NCI-H1436 (cell line): Measurements from ENCODE around the gene NPRL2.

ENCODE experiments used
- DNase-seq: peaks from one replicate; lab custom pipeline; 2025; lab: John Stamatoyannopoulos, UW

Gene NPRL2

GRCh38 chr3:50304601-50305000 lies 46.0 kb downstream of the NPRL2 start:
- DNase-seq: no peak

- no peak for DNase-seq
Observed at GRCh38 chr3:50303013-50303815, 47.4 kb downstream of the NPRL2 start, which contains the start of gene HYAL1. Gene HYAL1, minus strand, starts transcription at chr3:50303574. Its CDS starts 618 bp downstream, at chr3:50302956.

- no peak for DNase-seq
Observed at GRCh38 chr3:50302095-50303012, 48.2 kb downstream of the NPRL2 start.

DNA sequence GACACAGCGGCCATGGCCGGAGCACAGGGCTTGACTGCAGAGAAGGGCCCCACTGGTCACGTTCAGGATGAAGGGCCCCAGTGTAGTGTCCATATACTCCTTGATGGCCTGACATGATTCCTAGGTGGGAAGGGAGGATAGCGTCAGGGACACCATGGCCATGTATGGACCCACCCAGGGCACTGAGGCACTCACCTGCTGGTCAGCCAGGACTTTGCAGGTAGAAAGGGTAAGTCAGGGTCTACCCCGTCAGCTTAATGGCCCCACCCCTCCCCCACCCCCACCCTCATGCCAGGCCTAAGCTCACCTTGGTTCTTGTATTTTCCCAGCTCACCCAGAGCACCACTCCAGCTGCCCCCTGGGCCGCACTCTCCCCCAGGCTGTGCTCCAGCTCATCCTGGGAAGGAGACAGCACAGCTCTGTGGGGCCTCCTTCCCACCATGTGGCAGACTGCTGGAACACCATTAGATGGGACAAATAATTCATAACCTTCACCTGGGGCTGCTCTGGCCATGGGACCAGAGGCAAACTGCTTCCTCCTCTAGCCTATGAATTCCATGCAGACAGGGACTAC lies 49.8 kb downstream of the NPRL2 start:
- no peak for DNase-seq

DNA sequence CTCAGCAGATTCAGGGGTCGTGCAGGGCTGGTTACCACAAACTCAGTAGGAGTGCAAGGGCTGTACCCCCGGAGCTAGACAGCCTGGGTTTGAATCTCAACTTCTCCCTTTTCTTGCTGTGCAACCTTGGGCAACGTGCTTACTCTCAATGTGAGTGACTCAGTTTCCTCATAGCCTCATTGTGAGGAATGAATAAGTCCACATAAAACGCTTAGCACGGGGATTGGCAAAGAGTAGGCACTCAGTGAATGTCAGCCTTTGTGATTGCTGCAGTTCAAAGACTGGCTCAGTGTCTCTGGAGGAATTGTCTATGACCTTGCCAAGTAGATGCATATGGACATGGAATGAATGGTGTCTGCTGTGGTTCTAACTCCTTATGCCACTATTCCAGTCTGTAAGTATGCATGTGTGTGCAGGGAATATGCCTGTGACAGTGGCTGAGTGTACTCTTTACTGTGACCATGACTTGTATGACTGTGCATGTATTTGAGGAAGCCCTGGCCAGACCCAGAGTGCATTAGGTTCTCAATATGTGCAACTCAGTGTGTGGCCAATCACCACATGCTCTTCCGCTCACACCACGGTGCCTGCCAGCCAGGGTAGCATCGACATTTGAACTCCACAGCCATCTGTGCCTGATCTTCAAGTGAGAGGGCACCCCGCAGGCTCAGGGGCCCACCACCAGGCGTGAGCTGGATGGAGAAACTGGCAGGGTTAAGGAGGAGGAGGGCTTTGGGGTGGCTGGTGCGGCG lies 50.5 kb downstream of the NPRL2 start:
- DNase-seq: no peak

DNA sequence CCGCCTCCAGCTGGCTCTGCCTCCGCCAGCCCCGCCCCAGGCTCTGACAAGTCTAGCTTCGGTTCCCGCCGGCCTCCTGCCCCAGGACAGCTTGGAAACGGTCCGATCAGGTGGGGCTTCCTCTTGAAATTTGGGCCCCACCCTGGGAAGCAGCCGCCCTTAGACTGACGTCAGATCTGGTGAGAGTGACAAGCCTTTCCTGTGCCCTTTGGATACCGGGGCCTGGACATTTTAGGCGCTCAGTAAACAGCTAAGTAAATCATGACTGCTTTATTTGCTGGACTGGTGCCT lies 51.0 kb downstream of the NPRL2 start:
- DNase-seq: no peak

DNA sequence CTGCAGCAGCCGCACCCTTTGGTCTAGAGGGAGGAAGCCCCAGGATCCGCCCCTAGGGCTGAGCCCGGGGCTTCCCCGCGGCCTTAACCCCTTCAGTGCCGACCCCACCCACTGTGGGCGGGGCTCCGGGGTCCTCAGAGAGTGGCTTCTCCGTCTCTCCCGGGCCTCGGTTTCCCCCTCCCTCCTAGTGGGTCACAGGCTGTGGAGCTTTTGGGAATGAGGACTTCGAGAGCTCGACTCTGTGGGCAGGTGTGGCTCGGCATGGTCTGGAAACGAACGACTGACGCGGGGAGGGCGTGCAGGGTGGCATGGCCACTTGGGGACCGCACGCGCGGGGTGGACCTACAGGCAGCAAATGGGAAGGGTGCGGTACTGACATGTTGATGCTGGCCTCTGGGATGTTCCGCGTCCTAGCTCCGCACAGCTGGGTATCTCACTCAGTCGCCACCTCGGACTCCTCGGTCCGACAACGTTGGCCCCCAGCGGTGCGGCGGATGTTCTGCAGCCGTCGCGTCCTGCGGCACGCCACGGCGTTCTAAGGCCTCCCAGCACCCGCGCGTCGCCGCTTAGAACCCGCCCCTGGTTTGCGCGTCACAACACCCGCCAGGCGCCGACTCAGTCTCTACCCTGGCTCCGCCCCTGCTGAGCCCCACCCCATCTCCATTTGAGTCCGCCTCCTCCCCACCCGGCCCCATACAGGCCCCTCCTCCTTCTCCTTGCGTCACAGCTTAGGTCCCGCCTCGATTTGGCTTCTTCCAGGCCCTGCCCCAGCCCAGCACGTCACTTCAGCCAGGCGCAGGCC lies 51.5 kb downstream of the NPRL2 start, which contains the start of the genes HYAL3 and NAA80:
HYAL3 (minus strand) TSS at position 570 of the 802 bp plus-strand sequence. CDS start 3,803 bp downstream, outside the sequence.
NAA80 (minus strand) TSS at position 570 of the 802 bp plus-strand sequence. CDS start 1,942 bp downstream, outside the sequence.
- DNase-seq: peak; percentile 93

DNA sequence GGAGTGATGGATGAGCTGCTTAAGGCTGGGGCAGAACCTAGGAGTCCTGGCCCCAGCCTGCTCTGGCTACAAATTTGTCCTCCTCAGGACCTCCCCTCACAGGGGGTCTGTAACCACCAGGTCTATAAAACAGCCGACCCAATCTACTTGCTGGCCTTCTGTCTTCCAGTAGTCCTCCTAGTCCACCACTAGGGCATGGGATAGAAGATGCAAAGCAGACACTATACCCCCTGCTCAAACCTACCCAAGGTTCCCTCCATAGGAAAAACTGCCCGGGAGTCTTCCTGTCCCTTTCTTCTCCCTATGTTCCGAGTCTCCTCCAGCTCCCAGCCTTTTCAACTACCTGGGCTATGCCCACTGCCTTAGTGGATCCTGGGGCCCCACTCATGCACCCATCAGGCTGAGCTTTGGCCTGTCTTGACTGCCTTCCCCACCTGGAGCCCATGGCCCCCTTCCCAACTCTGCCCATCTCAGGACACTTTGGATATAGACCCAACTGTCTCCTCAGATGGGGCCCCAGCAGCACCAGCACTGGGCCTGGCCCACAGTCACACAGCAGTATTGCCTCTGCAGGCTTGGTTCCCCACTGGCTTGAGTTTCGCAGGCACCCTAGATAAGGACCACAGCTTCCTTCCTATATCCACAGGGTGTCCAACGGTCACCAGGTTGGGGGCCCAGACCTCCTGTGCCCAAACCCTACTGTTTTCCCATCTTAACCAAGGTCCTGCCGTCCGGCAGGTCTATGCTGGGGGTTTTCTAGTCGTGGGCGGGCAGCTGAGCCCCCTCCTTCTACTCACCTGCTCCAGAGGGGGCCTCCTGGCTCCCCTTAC lies 52.5 kb downstream of the NPRL2 start:
- DNase-seq: no peak

- DNase-seq: no peak
Observed at GRCh38 chr3:50297384-50297775, 53.2 kb downstream of the NPRL2 start.
